HFF-Myc (cell line): ENCODE measurements around the gene DNAJC8.
A peak's percentile ranks its signal among the peaks of the same experiment; 100 is the strongest.

Experiments
- DNase-seq: peaks from one replicate; pipeline ENCODE4 v3.0.0-alpha.2; 2011; ENCODE audit warnings: low read depth; ENCODE audit errors: extremely low read depth
- H3K4me3 ChIP-seq: replicated peaks from 2 replicates; pipeline ENCODE4 v1.5.1; 2011; ENCODE audit warnings: low read depth, mild to moderate bottlenecking, control low read depth, low read length
- CTCF ChIP-seq: IDR thresholded peaks from 2 replicates; pipeline ENCODE4 v1.5.1; 2012; ENCODE audit warnings: mild to moderate bottlenecking, low read depth, low read length, control low read depth; ENCODE audit errors: missing control alignments

The DNAJC8 gene

GRCh38 chr1:28249866-28250295, 17.1 kb upstream of the DNAJC8 start:
- DNase-seq, result no peak
- TF ChIP-seq CTCF, result no peak
- no peak overlapping the region for H3K4me3 ChIP-seq

GRCh38 chr1:28249013-28249865, 16.4 kb upstream of the DNAJC8 start:
- TF ChIP-seq CTCF, result no peak
- DNase-seq, result no peak
- no peak overlapping the region; the same call in 1 of the 2 replicates for H3K4me3 ChIP-seq

GRCh38 chr1:28248273-28249012, 15.6 kb upstream of the DNAJC8 start:
- peak; percentile 96 for TF ChIP-seq CTCF
- H3K4me3 ChIP-seq, result no peak overlapping the region; the same call in 1 of the 2 replicates
- DNase-seq, result peak; percentile 68

- peak overlapping the region; percentile 20; the same call in 1 of the 2 replicates for H3K4me3 ChIP-seq
- DNase-seq, result no peak
- TF ChIP-seq CTCF, result no peak
These were observed 14.9 kb upstream of the DNAJC8 start for GRCh38 chr1:28247612-28248272.

- TF ChIP-seq CTCF, result no peak
- peak overlapping the region; percentile 51 for H3K4me3 ChIP-seq
- DNase-seq, result no peak
These were observed 13.6 kb upstream of the DNAJC8 start for GRCh38 chr1:28246427-28246832.

- no peak for DNase-seq
- no peak overlapping the region for H3K4me3 ChIP-seq
- TF ChIP-seq CTCF, result no peak
These were observed 11.9 kb upstream of the DNAJC8 start for GRCh38 chr1:28244549-28245251.
